Stimulated activated CD4-positive, alpha-beta T cell treated with anti-CD3 and anti-CD28 coated beads, Interleukin-1b, Interleukin-23, amount 100 ng/mL, for 4 hours (primary cell): Measurements from ENCODE around the gene OR2M2.

ENCODE experiments used
- DNase-seq, 2 donors: peaks; one replicate each; pipeline ENCODE4 v3.0.0-alpha.2; 2020; ENCODE audit warnings: low read depth in 2 of 2

Gene OR2M2, protein sequence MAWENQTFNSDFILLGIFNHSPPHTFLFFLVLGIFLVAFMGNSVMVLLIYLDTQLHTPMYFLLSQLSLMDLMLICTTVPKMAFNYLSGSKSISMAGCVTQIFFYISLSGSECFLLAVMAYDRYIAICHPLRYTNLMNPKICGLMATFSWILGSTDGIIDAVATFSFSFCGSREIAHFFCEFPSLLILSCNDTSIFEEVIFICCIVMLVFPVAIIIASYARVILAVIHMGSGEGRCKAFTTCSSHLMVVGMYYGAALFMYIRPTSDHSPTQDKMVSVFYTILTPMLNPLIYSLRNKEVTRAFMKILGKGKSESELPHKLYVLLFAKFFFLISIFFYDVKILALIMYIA

DNA sequence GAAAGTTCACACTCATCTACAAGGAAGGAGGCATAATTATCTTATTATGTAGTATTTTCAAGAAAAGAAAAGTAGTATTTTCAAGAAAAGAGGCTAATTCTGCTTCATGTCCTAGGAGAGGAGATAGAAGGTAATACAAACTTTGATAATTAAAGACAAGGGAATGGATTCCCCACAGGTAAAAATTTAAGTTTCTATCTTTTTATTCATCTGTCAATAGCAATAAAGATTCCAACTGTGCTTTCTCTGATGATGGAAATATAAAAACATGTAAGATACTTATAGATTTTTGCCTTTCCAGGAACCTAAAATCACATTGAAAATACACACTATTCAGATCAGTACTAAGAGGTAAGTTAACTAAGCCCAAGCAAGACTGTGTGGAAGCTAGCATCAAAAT is at the start of gene OR2M2:
TSS of gene OR2M2 (plus strand) at position 301 of the 400 bp plus-strand sequence. CDS start 5,165 bp downstream, outside the sequence.
- DNase-seq = no peak

DNA sequence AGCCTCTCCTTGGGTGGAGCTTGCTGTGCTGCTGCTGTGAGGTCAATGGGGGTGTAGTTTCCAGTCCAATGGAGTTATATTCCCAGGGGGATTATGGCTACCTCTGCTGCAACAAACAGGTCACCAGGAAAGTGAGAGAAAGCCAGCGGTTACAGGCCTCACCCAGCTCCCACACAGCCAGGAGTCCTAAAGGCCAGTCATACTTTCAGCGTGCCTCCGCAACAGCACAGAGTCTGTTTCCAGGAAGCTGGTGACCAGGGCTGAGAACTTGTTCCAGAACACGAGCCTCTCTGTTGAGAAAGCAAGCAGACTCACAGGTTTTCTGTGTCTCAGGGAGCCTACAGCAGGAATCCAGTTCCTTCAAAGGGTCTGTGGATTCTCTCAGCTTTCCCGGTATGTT is 47.0 kb upstream of the OR2M2 start:
- no peak for DNase-seq

DNA sequence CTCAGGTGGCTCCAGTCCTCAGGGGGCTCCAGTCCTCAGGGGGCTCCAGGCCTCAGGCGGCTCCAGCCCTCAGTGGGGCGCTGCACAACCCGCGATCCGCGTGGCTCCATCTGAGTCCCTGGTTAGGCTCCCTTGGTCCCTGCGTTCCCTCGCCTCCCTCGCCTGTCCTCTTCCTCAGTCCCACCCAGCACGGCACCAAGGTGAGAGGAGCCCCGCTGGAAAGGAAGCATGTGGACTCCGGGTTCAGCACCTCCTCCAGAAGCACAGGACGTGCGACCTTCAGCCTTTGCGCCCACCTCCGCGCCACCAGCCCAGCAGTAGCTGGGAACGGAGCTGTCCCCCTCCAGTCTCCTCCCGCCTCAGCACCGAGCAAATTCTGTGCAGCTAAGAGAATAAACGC is 37.8 kb upstream of the OR2M2 start:
- no peak for DNase-seq

DNA sequence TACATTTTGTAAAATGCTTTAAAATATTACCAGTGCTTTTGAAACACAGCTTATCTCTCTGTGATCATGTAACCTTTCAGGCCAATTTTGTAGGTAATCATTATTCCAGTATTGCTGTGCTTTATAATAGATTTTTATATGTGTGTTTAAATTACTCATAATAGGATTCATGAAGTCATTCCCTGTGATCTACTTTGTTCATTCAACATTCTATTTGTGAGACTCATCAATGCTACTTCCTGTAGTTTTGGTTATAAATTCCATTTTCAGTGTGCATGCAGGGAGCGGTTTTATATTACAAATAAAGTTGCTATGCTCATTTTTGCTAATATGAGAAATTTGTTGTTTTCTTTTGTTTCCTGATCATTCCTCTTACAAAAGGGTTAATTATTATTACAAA is 33.8 kb upstream of the OR2M2 start:
- no peak for DNase-seq

DNA sequence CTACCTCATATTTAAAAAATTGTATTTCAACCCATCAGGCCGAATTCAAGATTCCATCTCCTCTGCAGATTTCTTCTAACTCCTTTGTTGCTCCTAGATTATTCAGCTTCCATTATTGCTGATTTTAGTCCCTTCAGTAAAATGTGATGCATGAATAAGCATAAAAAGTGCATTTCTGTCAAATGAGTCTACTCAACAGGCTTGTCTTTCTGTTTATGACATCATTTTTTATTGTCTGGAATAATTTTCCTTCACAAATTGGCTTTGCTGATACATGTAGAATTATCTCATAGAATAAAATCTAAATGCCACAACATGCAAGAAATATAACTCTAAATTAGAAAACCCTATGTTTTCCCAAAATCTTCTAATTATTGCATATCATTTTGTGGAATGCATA is 31.3 kb upstream of the OR2M2 start:
- no peak for DNase-seq

DNA sequence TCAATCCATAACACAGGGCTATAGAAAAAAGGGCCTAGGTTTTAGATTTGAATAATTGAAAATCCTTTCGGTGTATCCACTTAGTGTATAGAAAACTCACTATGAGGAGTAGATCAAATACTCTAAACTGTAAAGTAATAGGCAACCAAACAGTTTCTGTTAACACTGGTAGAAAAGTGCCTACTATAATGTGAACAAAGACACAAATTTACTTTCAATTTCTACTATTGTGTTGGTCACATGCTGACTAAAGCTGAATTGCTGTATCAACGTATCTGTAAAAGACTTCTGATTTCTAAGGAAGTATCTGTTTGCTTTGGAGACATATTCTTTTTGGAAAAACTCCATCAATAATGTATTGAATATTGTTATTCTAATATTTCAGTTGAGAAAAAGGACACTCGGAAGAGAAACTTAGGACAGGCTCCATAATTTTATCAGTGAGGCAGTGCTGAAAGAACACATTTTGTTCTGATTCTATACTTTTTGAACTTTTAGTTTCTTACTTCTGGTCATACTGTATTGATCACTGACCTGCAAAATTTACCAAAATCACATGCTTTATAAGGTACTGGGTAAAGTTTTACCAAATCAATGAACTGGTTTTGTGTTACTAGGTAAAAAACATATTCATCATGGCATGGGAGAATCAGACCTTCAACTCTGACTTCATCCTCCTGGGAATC is 30.0 kb upstream of the OR2M2 start, which contains the start of gene OR2M5:
TSS of gene OR2M5 (plus strand) at position 636 of the 686 bp plus-strand sequence. CDS start at position 636, 0 bp downstream.
- DNase-seq = no peak

DNA sequence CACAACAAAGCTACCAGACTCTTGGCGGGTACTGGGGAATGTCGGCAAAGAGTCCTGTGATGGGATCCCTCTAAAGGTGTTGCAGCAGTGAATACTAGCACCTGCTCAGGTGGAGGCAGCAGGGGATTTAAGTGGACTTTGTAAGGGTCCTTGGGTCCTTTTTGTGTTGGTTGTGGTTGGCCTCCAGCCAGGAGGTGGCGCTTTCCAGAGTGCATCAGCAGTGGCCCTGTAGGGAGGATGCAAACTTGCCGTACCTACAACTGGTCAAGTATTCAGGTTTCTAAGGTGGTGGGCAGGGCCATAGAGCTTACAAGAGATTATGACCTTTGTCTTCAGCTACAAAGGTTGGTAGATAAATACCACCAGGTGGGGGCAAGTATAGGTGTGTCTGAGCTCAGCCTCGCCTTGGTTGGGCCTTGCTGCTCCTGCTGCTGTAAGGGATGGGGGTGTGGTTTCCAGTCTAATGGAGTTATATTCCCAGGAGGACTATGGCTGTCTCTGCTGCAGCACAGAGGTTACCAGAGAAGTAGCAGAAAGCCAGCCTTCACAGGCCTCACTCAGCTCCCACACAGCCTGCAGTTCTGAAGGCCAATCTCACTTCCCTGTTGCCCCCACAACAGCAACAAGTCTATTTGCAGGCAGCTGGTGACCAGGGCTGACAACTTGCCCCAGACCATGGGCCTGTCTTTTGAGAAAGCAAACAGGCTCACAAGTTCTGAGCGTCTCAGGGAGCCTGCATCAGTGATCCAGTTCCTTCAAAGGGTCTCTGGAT is 22.4 kb upstream of the OR2M2 start:
- DNase-seq = no peak

DNA sequence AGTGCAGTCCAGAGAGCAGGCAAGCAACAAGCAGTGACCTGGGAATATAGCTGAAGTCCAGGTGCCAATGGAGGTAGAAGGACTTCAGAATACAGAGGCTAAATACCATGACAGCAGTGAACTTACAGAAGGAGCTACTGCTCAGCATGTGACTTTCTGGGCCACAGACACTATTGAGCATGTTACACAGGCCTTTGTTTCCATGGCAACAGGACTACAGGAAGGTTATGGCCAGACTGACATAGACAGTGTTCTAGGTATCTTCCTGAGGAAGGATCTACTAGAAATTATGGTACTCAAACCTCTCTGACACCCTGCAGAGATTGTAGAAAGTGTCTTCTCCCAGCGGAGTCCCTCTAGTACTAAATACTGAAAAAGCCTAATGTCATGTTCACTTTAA is 18.7 kb upstream of the OR2M2 start:
- no peak for DNase-seq

DNA sequence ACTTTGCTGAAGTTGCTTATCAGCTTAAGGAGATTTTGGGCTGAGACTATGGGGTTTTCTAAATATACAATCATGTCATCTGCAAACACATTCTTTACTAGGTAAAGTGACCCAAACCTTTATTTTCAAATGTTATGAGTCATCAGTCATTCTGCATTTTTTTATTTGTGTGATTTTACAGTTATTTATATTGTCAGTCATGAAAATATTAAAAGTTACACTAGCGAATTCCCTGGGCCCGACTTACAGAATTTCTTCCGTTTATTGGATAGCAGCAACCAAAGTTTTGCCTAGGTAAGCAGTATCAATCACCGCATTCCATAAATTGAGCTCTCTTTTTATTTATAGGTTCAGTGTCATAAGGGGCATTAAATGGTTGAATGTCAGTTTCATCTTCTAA is 15.9 kb upstream of the OR2M2 start:
- no peak for DNase-seq

DNA sequence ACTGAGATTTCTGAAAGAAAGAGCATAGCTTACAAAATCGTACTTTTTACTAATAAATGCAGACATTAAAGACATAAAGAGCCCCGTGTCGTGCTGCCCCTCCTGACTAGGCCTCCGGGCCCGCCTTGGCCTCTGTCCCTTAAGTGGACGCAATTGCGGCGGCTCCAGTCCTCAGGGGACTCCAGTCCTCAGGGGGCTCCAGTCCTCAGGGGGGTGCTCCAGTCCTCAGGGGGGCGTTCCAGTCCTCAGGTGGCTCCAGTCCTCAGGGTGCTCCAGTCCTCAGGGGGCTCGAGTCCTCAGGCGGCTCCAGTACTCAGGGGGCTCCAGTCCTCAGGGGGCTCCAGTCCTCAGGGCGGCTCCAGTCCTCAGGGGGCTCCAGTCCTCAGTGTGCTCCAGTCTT is 10.6 kb upstream of the OR2M2 start:
- no peak for DNase-seq

DNA sequence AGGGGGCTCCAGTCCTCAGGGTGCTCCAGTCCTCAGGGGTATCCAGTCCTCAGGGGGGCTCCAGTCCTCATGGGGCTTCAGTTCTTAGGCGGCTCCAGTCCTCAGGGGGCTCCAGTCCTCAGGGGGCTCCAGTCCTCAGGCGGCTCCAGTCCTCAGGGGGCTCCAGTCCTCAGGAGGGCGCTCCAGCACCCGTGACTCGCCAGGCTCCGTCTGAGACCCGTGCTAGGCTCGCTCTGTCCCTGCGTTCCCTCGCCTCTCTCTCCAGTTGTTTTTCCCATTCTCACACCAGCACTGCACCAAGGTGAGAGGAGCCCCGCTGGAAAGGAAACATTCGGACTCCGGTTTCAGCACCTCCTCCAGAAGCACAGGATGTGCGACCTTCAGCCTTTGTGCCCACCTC is 9.4 kb upstream of the OR2M2 start:
- DNase-seq = no peak

DNA sequence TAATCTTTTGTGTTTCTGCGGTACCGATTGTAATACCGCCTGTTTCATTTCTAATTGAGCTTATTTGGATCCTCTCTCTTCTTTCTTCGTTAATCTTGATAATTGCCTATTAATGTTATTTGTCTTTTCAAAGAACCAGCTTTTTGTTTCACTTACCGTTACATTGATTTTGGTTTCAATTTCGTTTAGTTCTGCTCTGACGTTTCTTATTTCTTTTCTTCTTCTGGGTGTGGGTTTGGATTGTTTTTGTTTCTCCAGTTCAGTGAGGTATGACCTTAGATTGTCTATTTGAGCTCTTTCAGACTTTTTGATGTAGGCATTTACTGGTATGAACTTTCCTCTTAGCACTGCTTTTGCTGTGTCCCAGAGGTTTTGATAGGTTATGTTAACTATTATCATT is 9.4 kb downstream of the OR2M2 start:
- no peak for DNase-seq

DNA sequence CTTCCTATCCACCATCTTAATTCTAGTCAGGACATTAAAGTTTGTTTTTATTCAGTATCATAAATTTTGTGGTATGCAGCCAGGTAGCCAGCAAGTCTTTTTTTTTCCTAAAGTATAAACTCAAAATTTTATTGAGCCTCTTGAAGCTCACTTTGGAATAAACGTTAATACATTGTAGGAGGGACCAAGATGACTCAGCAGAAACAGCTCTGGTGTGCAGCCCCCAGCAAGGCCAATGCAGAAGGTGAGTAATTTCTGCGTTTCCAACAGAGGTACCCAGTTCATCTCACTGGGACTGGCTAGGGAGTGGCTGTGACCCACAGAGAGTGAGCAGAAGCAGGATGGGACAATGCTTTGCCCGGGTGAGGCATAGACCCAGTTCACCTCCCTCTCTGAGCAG is 12.7 kb downstream of the OR2M2 start:
- DNase-seq = no peak

DNA sequence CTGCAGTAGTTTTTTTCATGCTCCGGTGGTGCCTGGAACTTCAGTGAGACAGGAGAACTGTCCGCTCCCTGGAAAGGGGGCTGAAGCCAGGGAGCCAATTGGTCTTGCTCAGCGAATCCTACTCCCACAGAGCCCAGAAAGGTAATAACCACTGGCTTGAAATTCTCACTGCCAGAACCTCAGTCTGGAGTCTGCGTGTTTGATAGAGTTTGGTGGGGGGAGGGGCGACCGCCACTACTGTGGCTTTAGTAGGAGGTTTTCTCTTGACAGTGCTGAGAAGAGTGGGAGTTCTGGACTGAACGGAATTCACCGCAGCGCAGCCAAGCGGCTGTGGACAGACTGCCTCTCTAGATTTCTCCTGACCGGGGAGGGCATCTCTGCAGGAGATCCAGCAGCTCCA is 14.4 kb downstream of the OR2M2 start:
- no peak for DNase-seq

DNA sequence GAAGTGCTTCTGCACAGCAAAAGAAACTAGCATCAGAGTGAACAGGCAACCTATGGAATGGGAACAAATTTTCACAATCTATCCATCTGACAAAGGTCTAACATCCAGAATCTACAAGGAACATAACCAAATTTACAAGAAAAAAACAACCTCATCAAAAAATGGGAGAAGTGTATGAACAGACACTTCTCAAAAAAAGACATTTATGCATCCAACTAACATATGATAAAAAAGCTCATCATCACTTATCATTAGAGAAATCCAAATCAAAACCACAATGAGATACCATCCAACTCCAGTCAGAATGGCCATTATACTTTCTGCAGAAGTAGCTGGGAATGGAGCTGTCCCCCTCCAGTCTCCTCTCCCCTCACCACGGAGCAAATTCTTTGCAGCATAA is 19.5 kb downstream of the OR2M2 start:
- DNase-seq = no peak

DNA sequence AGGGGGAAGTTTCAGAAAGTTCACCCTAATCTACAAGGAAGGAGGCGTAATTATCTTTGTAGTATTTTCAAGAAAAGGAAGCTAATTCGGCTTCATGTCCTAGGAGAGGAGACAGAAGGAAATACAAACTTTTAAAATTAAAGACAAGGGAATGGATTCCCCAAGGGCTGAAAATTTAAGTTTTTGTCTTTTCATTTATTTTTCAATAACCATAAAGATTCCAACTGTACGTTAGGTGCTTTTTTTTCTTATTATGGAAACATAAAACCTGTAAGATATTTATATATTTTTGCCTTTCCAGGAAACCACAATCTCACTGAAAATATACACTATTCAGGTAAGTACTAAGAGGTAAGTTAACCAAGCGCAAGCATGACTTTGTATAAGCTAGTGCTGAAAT is 22.3 kb downstream of the OR2M2 start, which contains the start of gene OR2M3:
TSS of gene OR2M3 (plus strand) at position 301 of the 400 bp plus-strand sequence. CDS start 5,803 bp downstream, outside the sequence.
- DNase-seq = no peak

DNA sequence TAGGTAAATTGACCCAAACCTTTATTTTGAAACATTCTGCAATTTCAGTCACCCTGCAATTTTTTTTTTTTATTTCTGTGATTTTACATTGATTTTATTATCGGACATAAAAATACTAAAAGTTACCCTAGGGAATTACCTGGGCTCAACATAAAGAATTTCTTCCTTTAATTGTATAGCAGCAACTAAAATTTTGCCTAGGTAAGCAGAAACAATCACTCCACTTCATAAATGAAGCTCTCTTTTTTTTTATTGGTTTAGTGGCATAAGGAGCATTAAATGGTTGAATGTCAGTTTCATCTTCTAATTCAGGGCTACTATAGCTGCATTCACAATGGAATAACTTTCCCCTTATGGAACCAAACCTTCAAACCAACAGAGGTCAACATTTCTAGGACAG is 41.3 kb downstream of the OR2M2 start:
- no peak for DNase-seq

DNA sequence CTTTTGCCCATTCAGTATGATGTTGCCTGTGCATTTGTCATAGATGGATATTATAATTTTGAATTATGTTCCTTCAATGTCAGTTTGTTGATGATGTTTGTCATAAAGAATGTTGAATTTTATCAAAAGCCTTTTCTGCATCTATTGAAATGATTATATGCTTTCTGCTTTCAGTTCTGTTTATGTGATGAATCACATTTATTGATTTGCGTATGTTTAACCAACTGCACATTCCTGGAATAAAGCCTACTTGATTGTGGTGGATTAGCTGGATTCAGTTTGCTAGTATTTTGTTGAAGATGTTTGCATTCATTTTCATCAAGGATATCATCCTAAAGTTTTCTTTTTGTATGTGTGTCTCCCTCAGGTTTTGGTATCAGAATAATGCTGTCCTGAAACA is 50.9 kb downstream of the OR2M2 start:
- no peak for DNase-seq

DNA sequence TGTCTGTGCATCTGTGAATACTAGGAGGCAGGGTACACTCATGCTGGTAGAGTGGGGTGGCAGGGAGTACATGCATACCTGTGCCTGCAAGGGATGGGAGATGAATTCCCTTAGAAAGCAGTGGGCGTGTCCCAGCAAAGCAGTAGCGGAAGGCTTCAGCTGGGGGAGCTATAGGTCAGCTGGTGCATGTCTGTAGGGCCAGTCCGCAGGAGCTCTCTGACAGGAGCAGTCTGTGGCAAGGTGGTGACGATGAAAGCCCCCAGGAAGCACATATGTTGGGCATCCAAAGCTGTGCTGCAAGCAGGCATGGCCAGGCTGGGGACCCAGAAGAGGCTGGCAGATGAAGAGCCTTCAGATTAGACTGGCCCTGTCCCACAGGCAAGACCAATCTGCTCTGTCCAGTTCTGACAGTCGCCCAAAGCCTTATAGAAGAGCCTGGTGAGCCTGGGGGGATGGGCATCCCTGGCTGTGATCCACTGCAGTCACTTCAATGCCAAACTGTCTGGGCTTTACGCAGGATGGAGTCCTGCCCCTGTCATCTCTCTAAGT is 54.8 kb downstream of the OR2M2 start:
- no peak for DNase-seq
